ENCODE results near the gene ABCC8. TPM values are rescaled to one million over a fixed set of nuclear protein-coding genes. Genes with fewer than 3 reads are reported as not detected.

The ABCC8 gene
- polyA plus RNA-seq, 2 of the 4 experiments (the other 2 are of a cell fraction), result 1.1 to 2.0 TPM

DNA sequence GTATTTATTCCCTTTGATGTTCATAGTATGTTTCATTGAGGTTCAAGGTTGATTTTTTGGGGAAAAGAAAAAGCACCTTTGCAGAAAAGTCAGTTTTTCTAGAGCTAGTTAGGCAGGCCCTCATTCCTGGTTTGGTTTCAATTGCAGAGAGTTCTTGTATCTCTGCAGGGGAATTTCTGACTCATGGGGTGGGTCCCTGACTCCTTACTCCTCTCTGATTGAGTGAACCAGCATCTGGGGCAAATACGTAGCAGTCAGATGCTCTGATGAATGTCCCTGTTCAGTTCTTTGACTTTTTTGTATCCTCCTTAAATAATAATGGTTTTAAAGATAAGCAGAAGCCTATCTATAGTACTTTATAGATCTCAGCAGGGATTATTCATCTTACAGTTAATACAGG, 132.7 kb downstream of the ABCC8 start:
- Histone ChIP-seq H3K4me3 (no peak overlapping the region), H3K4me1 (no peaks in the 10 kb centered on the region), H3K27ac (no peak overlapping the region), H3K4me2 (no peak overlapping the region), H3K9me3 (no peaks in the 10 kb centered on the region)
- TF ChIP-seq KDM1A (IDR thresholded peaks at IDR 0.05; ENCODE audit: low read depth) (no peak), BHLHE40 (IDR thresholded peaks at IDR 0.05; ENCODE audit: low read depth, low read length) (no peak), RAD21 (conservative IDR thresholded peaks at IDR 0.05 in 1 of 2, IDR thresholded peaks at IDR 0.05 in 1 of 2) (no peak), ESRRA (IDR thresholded peaks at IDR 0.05; ENCODE audit: borderline replicate concordance, low read length) (no peak), FOSB (CRISPR knock-in tag; IDR thresholded peaks at IDR 0.05) (no peak), POLR2A (IDR thresholded peaks at IDR 0.05; ENCODE audit: low read length) (no peak), RNF2 (IDR thresholded peaks at IDR 0.05; ENCODE audit: borderline replicate concordance, low read depth) (no peak)
- TF ChIP-seq, protein P1, sequence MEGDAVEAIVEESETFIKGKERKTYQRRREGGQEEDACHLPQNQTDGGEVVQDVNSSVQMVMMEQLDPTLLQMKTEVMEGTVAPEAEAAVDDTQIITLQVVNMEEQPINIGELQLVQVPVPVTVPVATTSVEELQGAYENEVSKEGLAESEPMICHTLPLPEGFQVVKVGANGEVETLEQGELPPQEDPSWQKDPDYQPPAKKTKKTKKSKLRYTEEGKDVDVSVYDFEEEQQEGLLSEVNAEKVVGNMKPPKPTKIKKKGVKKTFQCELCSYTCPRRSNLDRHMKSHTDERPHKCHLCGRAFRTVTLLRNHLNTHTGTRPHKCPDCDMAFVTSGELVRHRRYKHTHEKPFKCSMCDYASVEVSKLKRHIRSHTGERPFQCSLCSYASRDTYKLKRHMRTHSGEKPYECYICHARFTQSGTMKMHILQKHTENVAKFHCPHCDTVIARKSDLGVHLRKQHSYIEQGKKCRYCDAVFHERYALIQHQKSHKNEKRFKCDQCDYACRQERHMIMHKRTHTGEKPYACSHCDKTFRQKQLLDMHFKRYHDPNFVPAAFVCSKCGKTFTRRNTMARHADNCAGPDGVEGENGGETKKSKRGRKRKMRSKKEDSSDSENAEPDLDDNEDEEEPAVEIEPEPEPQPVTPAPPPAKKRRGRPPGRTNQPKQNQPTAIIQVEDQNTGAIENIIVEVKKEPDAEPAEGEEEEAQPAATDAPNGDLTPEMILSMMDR (IDR thresholded peaks at IDR 0.05), result no peak
- TF ChIP-seq, protein P2, sequence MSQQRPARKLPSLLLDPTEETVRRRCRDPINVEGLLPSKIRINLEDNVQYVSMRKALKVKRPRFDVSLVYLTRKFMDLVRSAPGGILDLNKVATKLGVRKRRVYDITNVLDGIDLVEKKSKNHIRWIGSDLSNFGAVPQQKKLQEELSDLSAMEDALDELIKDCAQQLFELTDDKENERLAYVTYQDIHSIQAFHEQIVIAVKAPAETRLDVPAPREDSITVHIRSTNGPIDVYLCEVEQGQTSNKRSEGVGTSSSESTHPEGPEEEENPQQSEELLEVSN (IDR thresholded peaks at IDR 0.05; ENCODE audit: borderline replicate concordance, low read depth), result no peak
- TF ChIP-seq, protein P3, sequence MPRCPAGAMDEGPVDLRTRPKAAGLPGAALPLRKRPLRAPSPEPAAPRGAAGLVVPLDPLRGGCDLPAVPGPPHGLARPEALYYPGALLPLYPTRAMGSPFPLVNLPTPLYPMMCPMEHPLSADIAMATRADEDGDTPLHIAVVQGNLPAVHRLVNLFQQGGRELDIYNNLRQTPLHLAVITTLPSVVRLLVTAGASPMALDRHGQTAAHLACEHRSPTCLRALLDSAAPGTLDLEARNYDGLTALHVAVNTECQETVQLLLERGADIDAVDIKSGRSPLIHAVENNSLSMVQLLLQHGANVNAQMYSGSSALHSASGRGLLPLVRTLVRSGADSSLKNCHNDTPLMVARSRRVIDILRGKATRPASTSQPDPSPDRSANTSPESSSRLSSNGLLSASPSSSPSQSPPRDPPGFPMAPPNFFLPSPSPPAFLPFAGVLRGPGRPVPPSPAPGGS (IDR thresholded peaks at IDR 0.05), result no peak
- no peak for FAIRE-seq
- peak in 1 of 2 experiments; percentile 10 for DNase-seq (ENCODE audit: low read depth in 1 of 2, low spot score in 1 of 2)
- POLR2A ChIA-PET, result no interaction called here
- CTCF ChIA-PET, result no interaction called here
- no peak for ATAC-seq
- WGBS (ENCODE audit: missing lambda C conversion rate), result 75% methylated on average over 1 of the region's 1 CpG

DNA sequence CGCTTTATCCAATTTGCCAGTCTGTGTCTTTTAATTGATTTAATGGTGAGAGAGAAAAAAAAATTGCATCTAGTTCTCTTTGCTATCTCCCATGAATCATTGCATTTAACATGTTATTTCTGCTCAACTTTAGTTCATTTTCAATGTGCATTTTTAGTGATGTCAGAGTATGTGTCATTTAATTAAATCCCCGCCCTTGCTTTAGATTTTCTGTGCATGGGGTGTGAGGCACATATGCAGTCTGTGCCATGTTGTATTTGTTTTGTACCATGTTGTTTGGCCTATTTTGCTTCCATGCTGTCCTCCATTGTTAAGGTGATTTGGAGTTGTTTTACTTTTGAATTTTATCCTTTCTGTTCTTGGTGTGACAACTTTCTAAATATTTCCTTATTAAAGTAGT, 133.4 kb downstream of the ABCC8 start:
- no peak for DNase-seq (ENCODE audit: low read depth in 1 of 2, low spot score in 1 of 2)
- ChIA-PET CTCF (no interaction called here), POLR2A (no interaction called here)
- Histone ChIP-seq H3K27ac (no peak overlapping the region), H3K4me1 (no peaks in the 10 kb centered on the region), H3K9me3 (no peaks in the 10 kb centered on the region), H3K4me3 (no peak overlapping the region), H3K4me2 (no peak overlapping the region)
- no peak for FAIRE-seq
- 93% methylated on average over 2 of the region's 2 CpGs for WGBS (ENCODE audit: missing lambda C conversion rate)
- no peak for TF ChIP-seq HOXA7 (CRISPR knock-in tag; IDR thresholded peaks at IDR 0.05)
- TF ChIP-seq SMC3 (IDR thresholded peaks at IDR 0.05), result no peak
- TF ChIP-seq ZFP36 (IDR thresholded peaks at IDR 0.05; ENCODE audit: borderline replicate concordance, partially characterized antibody), result no peak
- TF ChIP-seq HOXB13 (CRISPR knock-in tag; IDR thresholded peaks at IDR 0.05; ENCODE audit: low read depth), result no peak
- no peak for TF ChIP-seq HDAC2 (IDR thresholded peaks at IDR 0.05)
- no peak for TF ChIP-seq FOXS1 (CRISPR knock-in tag; IDR thresholded peaks at IDR 0.05)
- TF ChIP-seq ZSCAN20 (CRISPR knock-in tag; IDR thresholded peaks at IDR 0.05), result no peak
- no peak for TF ChIP-seq ZC3H11A (IDR thresholded peaks at IDR 0.05)
- no peak for TF ChIP-seq NPAS2 (CRISPR knock-in tag; IDR thresholded peaks at IDR 0.05; ENCODE audit: borderline replicate concordance)
- TF ChIP-seq, protein P4, sequence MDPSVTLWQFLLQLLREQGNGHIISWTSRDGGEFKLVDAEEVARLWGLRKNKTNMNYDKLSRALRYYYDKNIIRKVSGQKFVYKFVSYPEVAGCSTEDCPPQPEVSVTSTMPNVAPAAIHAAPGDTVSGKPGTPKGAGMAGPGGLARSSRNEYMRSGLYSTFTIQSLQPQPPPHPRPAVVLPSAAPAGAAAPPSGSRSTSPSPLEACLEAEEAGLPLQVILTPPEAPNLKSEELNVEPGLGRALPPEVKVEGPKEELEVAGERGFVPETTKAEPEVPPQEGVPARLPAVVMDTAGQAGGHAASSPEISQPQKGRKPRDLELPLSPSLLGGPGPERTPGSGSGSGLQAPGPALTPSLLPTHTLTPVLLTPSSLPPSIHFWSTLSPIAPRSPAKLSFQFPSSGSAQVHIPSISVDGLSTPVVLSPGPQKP (IDR thresholded peaks at IDR 0.05; ENCODE audit: low read depth, low read length), result no peak
- TF ChIP-seq PHF8 (IDR thresholded peaks at IDR 0.05; ENCODE audit: borderline replicate concordance, low read depth), result no peak
- no peak for ATAC-seq

Other genes with a start within 250 kb of the ABCC8 start
- 78.5 and 92.5 TPM in 2 replicates for gene NUCB2, start 200.1 kb downstream of the ABCC8 start, polyA plus RNA-seq (2011; rRNA removed)
- gene NUCB2, start 200.1 kb downstream of the ABCC8 start, polyA plus RNA-seq (2017; fragmentation: RNase III; extraction: RNeasy Plus Mini Kit Qiagen cat#74134 plus additional on column Dnase treatment), result 34.6 to 38.4 TPM (median 36.7 TPM) in 3 replicates
- 2.4 and 3.3 TPM in 2 replicates for gene NCR3LG1, start 125.0 kb downstream of the ABCC8 start, polyA plus RNA-seq (2011; rRNA removed)
- gene NCR3LG1, start 125.0 kb downstream of the ABCC8 start, polyA plus RNA-seq (2017; fragmentation: RNase III; extraction: RNeasy Plus Mini Kit Qiagen cat#74134 plus additional on column Dnase treatment), result 1.1 to 1.4 TPM (median 1.3 TPM) in 3 replicates
- gene KCNJ11, start 88.2 kb downstream of the ABCC8 start, polyA plus RNA-seq (2011; rRNA removed), result 0.18 and 0.29 TPM in 2 replicates
- gene KCNJ11, start 88.2 kb downstream of the ABCC8 start, polyA plus RNA-seq (2017; fragmentation: RNase III; extraction: RNeasy Plus Mini Kit Qiagen cat#74134 plus additional on column Dnase treatment), result 0.41 to 0.69 TPM (median 0.53 TPM) in 3 replicates
- gene USH1C, start 67.6 kb upstream of the ABCC8 start, polyA plus RNA-seq (2011; rRNA removed), result 8.6 and 10.4 TPM in 2 replicates
- gene USH1C, start 67.6 kb upstream of the ABCC8 start, polyA plus RNA-seq (2017; fragmentation: RNase III; extraction: RNeasy Plus Mini Kit Qiagen cat#74134 plus additional on column Dnase treatment), result 1.8 to 3.2 TPM (median 2.8 TPM) in 3 replicates
- gene OTOG, start 70.4 kb upstream of the ABCC8 start, polyA plus RNA-seq (2011; rRNA removed), result not detected in 2 replicates
- gene OTOG, start 70.4 kb upstream of the ABCC8 start, polyA plus RNA-seq (2017; fragmentation: RNase III; extraction: RNeasy Plus Mini Kit Qiagen cat#74134 plus additional on column Dnase treatment), result not detected in 3 replicates
- gene MYOD1, start 242.7 kb upstream of the ABCC8 start, polyA plus RNA-seq (2011; rRNA removed), result not detected in 2 replicates
- gene MYOD1, start 242.7 kb upstream of the ABCC8 start, polyA plus RNA-seq (2017; fragmentation: RNase III; extraction: RNeasy Plus Mini Kit Qiagen cat#74134 plus additional on column Dnase treatment), result not detected in 3 replicates

Data from A549 (cell line).